ENCODE results near the gene CDH5.

- no peak for TF ChIP-seq CTCF (conservative IDR thresholded peaks at IDR 0.05; ENCODE audit: low read depth, low read length)
- no peak for TF ChIP-seq POLR2A (IDR thresholded peaks at IDR 0.05; ENCODE audit: low read depth, low read length)
- TF ChIP-seq CEBPB (IDR thresholded peaks at IDR 0.05; ENCODE audit: low read depth, low read length), result no peak
- no peak for TF ChIP-seq CHD1 (IDR thresholded peaks at IDR 0.05; ENCODE audit: low read depth, low read length)
- TF ChIP-seq RCOR1 (IDR thresholded peaks at IDR 0.05; ENCODE audit: insufficient replicate concordance, low read length), result no peak
- no peak for TF ChIP-seq RAD21 (IDR thresholded peaks at IDR 0.05; ENCODE audit: low read length)
- TF ChIP-seq MAFK (IDR thresholded peaks at IDR 0.05; ENCODE audit: low read depth, low read length), result no peak
- no peak for TF ChIP-seq SMC3 (IDR thresholded peaks at IDR 0.05; ENCODE audit: low read depth, low read length)
Measured at GRCh38 chr16:66322174-66322573, 44.3 kb upstream of the CDH5 start.

Data from IMR-90 (cell line).